ENCODE data around the gene VSTM2B.

VSTM2B gene

GRCh38 chr19:29516358-29516725 lies 9.5 kb upstream of the VSTM2B start:
- DNase-seq = no peak

GRCh38 chr19:29516821-29517395 lies 8.9 kb upstream of the VSTM2B start:
- DNase-seq = no peak

- DNase-seq = no peak
Measured at GRCh38 chr19:29517412-29517811, 8.4 kb upstream of the VSTM2B start.

GRCh38 chr19:29517946-29518345 lies 7.8 kb upstream of the VSTM2B start:
- DNase-seq = no peak

DNA sequence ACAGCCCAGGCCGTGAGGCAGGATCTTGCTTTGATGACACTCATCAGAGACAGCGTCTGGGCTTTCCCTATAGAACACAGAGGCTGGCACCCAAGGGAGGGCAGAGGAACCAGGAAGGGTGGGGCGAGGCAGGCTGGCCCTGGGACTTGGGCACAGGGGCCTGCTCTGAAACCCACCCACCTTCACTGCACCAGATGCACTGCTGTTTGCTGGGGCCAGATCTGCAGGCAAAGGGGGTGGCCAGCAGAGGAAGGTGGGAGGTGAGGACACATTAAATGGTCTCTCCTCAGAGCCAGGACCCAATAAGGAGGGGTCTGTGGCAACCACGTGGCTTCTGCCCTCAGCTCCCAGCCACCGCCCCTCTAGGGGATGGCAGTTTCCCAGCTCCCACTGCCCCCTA lies 6.6 kb upstream of the VSTM2B start:
- no peak for DNase-seq

GRCh38 chr19:29519931-29520330 lies 5.9 kb upstream of the VSTM2B start:
- DNase-seq = no peak

GRCh38 chr19:29520390-29520789 lies 5.4 kb upstream of the VSTM2B start:
- DNase-seq = no peak

GRCh38 chr19:29521291-29522075 lies 4.3 kb upstream of the VSTM2B start:
- no peak for DNase-seq

- DNase-seq = no peak
Measured at GRCh38 chr19:29523568-29523967, 2.2 kb upstream of the VSTM2B start.

- no peak for DNase-seq
Measured at GRCh38 chr19:29524201-29524911, 1.4 kb upstream of the VSTM2B start.

DNA sequence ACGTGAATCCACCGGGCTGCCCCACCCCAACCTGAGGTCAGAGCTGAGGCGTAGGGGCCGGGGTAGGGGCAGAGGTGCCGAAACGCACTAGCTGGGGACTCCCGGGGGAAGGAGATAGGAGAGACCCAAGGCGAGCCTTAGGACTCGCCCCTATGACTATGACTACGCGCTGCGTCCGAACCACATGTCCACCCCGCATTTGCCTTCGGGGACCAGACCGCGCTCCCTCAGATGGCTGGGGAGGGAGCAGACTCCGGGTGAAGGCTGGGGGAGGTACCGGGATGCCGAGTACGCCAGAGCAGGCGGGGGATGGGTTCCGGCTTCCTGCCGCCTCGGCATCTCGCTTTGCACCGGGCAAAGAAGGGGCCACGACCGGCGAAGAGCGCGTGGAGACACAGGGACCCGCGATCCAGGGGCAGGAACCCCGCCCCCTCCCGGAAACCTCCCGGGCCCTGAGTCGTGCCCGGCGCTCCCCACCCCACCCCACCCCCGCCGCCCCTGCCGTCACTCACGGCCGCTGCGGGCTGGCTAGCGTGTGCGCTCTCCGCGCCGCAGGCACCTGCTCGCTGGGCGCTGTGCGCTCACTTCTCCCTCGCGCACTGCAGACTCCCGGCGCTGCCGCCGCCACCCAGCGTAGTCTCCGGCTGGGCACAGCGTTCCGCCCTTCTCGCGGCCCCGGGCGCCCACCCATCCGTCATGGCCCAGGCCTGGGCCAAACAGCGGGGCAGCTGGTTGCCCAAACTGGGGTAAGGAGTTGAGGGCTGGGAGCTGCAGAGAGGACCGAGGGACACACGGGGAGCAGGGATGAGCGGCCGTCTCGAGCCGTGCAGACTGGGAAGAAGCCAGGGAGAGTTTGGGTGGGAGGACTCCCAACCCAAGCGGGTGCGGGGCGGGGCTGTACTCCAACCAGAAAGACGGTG lies 622 bp upstream of the VSTM2B start:
- DNase-seq = no peak

GRCh38 chr19:29526730-29527499 lies 1.1 kb downstream of the VSTM2B start:
- no peak for DNase-seq

DNA sequence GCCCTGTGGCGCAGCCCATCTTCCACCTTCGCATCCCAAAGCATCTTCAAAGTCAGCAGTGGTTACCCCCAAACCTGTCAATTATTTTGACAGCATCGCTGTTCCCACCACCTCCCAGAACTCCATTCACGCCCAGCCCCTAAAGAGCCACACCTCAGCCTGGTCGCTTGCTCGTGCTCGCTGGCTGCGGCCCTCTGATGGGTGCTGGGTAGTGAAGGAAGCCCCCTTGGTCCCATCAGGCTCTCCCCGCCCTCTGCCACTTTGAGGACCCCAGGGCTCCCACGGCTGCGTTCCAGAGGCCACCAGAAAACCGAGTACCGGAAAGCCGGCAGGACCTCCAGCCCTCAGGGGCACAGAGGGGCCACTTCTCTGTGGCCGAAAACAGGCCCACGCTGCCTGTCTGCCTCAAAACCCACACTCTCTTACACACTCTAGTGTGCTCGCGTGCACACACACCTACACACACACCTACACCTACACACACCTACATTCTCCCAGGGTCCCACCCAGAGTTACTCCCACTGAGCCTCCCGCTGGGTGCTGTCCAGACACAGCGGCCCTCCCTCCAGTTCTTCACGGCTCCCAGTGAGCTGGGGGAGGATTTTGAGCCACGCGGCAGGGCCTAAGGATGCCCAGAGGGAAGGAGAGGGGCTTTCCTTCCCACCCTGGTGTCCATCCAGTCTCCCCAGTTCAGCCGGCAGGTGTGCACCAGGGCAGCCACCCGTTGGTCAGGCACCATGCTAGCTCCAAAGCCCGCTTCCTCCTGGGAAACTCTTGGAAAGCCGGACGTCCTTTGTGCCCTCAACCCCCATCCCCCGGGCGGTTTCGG lies 1.9 kb downstream of the VSTM2B start:
- no peak for DNase-seq

DNA sequence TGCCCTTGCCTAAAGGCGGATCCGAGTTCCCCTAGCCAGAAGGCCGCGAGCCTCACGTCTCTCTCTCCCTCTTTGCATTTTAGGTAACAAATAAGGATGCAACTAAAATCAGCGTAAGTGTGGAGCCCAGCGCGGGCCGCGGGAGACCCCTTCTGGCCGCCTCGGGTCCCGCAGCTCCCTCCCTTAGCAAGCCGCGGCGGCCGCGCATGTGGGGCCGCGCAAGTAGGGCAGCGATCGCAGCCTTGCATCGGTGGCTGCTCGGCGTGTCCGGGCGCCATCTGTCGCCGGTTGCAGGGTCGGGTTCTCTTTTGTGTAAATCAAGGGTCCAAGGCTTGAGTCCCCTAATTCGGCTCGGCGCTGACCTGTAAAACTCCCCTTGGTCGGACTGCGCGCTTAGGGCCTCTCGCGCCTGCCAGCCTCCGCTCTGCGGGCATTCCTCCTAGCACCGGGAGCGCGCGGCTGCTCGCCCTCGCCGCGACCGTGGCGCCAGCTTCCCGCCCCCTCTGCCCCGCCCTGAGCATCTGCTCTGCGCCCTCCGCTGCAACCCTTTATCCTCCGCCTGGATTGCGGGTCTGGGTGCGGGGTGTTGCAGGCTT lies 2.7 kb downstream of the VSTM2B start:
- peak; percentile 83 for DNase-seq

DNA sequence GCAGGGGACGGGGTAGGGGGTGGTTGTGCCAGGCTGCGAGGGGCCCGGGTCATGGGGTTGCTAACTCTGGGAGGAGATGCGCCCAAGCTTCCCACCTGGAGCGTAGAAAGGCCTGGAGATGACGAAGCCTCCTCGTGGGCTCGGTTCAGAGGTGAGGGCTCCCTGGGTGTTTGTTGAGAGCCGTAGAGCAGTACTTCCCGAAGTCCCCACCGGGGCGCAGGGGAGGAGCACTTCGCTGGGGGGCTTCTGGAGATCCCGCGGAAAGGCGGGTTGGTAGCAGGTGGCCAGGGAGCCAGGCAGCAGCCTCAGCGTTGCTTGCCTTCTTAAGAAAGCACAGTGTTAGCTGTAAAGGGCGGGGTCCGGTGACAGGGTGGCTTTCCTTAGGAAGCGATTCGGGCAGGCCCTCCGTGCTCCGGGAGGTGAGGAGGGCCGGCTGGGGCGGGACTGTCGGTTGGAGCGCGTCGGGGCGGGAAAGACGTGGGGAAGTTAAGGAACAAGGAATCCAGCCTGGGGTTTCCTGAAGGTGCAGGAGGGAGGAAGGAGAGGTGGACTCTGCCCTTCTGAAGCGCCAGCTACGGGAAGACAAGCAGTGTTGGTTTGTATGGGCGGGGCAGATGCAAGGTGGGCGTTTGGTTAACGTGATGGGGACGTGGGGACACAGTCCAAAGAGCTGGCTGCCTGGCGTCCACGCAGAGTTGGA lies 3.3 kb downstream of the VSTM2B start:
- DNase-seq = no peak

DNA sequence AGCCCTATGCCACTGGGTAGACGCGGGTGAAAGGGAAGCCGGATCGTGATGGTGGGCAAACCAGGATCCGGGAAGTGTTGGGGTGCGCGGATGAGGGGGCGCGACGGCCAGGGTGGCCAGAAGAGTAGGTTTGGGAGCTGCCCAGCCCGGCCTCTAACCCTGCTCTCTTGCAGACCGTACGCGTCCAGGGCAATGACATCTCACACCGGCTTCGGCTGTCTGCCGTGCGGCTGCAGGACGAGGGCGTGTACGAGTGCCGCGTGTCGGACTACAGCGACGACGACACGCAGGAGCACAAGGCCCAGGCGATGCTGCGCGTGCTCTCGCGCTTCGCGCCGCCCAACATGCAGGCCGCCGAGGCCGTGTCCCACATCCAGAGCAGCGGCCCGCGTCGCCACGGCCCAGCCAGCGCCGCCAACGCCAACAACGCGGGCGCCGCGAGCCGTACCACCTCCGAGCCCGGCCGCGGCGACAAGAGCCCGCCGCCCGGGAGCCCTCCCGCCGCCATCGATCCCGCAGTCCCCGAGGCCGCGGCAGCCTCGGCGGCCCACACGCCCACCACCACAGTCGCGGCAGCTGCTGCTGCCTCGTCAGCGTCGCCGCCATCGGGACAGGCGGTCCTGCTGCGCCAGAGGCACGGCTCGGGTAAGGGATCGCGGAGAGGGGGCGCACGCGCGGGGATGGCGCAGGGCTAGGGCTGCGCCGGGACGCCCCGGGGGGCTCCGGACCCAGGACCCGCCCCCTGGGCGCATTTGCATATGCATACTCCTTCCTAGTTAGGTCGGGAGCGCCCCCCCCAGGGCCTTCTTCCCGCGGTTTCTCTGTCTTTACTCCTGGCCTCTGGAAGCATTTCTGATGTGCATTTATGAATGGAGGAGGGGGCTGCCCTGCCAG lies 4.1 kb downstream of the VSTM2B start:
- DNase-seq = peak; percentile 9

- no peak for DNase-seq
Measured at GRCh38 chr19:29530540-29531457, 5.0 kb downstream of the VSTM2B start.

DNA sequence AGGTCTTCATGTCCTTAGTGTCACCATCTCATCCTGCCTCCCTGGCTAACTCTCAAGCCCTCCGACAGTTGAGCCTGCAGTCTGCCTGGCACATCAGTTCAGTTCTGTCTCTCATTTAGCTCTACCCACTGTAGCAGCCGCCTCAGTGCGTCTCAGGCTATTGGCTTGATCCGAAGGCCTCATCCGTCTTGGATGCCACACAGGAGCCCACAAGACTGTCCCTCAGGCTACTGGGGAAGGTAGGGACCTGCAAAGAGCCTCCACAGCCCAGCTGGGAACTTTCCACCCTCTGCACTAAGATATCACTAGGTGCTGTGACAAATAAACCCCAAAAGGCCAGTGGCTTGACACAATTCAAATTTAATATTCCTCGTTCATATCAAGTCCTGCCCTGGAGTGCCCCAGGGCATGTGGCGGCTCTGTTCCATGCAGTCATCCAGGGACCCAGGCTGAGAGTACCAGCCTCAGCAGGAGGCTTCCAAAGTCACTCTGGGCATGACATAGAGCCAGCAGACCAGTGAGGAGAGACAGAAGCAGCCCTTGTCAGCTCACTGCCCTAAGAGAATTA lies 5.7 kb downstream of the VSTM2B start:
- no peak for DNase-seq
